Esophagus (tissue), 2 donors: ENCODE data around the gene CERCAM. TPM values are rescaled to one million over a fixed set of nuclear protein-coding genes. Genes with fewer than 3 reads are reported as not detected.

Source experiments
- H3K27ac ChIP-seq, 2 donors: one replicate each; pipeline ENCODE4 v1.5.1; 2013; ENCODE audit warnings: low read depth in 2 of 2, mild to moderate bottlenecking in 2 of 2, inconsistent platforms in 1 of 2, low read length in 1 of 2, moderate library complexity in 1 of 2
- H3K27me3 ChIP-seq, 2 donors: one replicate each; pipeline ENCODE4 v1.6.1; 2013; ENCODE audit warnings: low read length in 2 of 2, control low read depth in 1 of 2, mild to moderate bottlenecking in 1 of 2; ENCODE audit not compliant: insufficient read depth in 2 of 2, control insufficient read depth in 1 of 2
- H3K36me3 ChIP-seq, 2 donors: one replicate each; pipeline ENCODE4 v1.6.1; 2013; ENCODE audit warnings: low read length in 1 of 2; ENCODE audit not compliant: control insufficient read depth in 2 of 2, insufficient read depth in 2 of 2
- H3K4me1 ChIP-seq, 2 donors: one replicate each; pipeline ENCODE4 v1.6.1; 2013; ENCODE audit warnings: low read length in 1 of 2; ENCODE audit not compliant: control insufficient read depth in 2 of 2, insufficient read depth in 2 of 2
- H3K4me3 ChIP-seq, 2 donors: one replicate each; pipeline ENCODE4 v1.5.1; 2013; ENCODE audit warnings: low read length in 2 of 2, mild to moderate bottlenecking in 2 of 2, low read depth in 1 of 2, moderate library complexity in 1 of 2
- H3K9me3 ChIP-seq, 2 donors: one replicate each; pipeline ENCODE4 v1.6.1; 2013; ENCODE audit warnings: mild to moderate bottlenecking in 2 of 2, low read depth in 1 of 2, low read length in 1 of 2, moderate library complexity in 1 of 2; ENCODE audit not compliant: control insufficient read depth in 2 of 2, insufficient read depth in 1 of 2
- WGBS, 2 donors: extraction: QIAGEN DNeasy Blood & Tissue Kit; methylation state at CpG; one replicate each; pipeline ENCODE4 v1.1.7; 2013; 5-methylcytosine and 5-hydroxymethylcytosine counted together
- polyA plus RNA-seq, 2 donors: library from polyadenylated mRNA; stranded (reverse); fragments of 200-250 nt; gene quantifications; one replicate each; pipeline ENCODE4 v1.2.3, GENCODE V29; 2013
- donor health status: healthy with polysubstance abuse.
- donor health status: Bipolar disorder and iron deficiency.

CERCAM gene
- polyA plus RNA-seq, 2 donors, result 7.2 to 9.6 TPM

DNA sequence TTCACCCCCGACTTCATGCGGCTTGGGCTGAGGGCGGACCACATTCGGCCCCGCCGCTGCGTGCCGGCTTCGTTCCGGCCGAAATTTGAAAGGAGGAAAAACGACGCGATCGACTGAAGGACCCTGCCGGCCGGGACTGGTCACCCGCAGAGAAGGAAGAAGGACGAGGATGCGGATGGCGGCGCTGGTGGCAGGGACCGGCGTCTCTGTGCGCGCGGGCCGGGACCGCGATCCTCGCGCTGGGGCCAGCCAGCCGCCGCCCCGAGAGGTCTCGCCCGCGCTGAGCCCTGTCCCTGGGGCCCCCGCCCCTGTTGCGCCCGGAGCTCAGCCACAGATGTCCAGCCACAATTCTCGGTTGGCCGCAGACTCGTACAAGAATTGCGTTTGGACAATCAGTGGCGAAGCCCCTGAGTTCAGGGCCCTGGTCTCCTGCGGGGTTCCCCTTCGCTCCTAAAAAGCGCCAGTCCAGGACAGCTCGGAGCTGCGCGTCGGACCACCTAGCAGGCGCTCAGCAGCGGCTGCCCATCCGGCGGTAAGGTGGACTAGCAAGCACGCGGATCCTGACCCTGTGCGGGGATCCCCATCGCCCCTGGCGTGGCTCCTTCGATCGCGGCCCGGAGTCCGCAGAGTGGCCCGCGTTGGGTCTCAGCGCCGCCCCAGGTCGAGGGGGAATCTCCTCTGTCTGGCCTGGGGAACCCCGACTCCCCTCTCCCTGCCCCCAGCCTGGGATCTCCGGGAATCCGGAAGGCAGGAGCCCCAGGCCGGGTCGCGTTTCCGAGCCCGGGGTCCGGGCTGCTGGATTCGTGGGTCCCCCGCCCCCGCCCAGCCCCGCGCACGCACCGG lies 28.1 kb upstream of the CERCAM start:
- Histone ChIP-seq H3K36me3 (peaks cover 3 to 36% of the 10 kb centered on the region in 2 donors), H3K9me3 (no peaks in the 10 kb centered on the region), H3K4me1 (peaks cover 0 to 3% of the 10 kb centered on the region in 2 donors), H3K27ac (no peak overlapping the region), H3K27me3 (no peaks in the 10 kb centered on the region), H3K4me3 (no peak overlapping the region)
- 89 to 90% methylated on average over 81 to 88 of the region's 88 CpGs for WGBS, 2 donors

DNA sequence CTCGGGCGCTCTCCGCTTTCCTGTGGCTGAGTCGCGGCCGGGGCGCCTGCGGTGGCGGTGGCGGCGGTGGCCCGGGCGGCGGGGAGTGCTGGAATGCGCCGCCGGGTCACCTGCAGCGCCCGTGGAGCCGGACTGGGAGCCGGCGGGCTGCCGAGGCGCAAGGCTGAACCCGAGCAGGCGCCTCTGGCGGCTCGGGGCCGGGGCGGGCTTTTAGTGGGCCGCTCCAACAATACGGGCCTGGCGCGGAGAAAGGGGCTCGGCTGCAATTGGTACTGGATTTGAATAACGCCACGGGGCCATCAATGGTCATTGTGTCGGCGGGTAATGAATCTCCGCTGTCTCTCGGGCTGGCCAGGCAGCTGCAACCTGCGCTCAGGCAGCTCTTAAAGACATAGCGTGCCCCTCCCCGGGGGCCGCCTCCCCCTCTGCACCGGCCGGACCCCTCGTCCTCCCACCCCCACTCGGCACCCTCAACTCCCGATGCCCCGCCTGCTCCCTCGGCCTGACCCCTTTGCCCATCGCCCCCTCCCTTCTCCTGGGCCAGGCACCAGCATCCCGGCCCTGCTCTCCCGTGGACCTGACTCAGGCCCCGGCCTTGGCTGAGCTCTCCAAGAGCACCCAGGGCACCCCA lies 27.4 kb upstream of the CERCAM start:
- Histone ChIP-seq H3K4me3 (no peak overlapping the region), H3K36me3 (peaks cover under 1 to 32% of the 10 kb centered on the region in 2 donors), H3K27ac (no peak overlapping the region), H3K27me3 (no peaks in the 10 kb centered on the region), H3K4me1 (peaks cover 0 to 3% of the 10 kb centered on the region in 2 donors), H3K9me3 (no peaks in the 10 kb centered on the region)
- WGBS, 2 donors, result 78 to 85% methylated on average over 44 to 56 of the region's 56 CpGs

DNA sequence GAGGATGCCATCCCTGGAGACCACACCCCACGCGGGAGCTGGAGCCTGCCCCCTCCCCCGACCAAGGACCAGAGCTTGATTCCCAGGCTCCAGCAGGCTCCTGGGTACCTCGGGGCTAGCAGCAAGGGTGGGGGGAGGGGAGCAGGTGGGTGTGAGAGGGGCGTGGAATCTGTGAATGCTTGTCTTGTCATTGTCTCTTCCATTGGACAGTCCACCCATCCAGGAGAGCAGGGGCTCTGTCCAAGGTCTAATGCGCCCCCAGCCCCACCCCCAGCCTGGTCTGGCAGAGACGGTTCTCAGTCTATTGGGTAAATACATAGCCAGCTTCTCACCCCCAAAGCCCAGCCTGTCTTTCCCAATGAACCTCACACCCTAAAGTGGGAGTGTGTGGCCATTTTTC lies 26.7 kb upstream of the CERCAM start:
- H3K27ac ChIP-seq, result no peak overlapping the region
- H3K36me3 ChIP-seq, result peaks cover 0 to 26% of the 10 kb centered on the region in 2 donors
- H3K9me3 ChIP-seq, result no peaks in the 10 kb centered on the region
- peaks cover 0 to 3% of the 10 kb centered on the region in 2 donors for H3K4me1 ChIP-seq
- WGBS, 2 donors, result 48 to 64% methylated on average over 7 of the region's 7 CpGs
- H3K4me3 ChIP-seq, result no peak overlapping the region
- H3K27me3 ChIP-seq, result no peaks in the 10 kb centered on the region

DNA sequence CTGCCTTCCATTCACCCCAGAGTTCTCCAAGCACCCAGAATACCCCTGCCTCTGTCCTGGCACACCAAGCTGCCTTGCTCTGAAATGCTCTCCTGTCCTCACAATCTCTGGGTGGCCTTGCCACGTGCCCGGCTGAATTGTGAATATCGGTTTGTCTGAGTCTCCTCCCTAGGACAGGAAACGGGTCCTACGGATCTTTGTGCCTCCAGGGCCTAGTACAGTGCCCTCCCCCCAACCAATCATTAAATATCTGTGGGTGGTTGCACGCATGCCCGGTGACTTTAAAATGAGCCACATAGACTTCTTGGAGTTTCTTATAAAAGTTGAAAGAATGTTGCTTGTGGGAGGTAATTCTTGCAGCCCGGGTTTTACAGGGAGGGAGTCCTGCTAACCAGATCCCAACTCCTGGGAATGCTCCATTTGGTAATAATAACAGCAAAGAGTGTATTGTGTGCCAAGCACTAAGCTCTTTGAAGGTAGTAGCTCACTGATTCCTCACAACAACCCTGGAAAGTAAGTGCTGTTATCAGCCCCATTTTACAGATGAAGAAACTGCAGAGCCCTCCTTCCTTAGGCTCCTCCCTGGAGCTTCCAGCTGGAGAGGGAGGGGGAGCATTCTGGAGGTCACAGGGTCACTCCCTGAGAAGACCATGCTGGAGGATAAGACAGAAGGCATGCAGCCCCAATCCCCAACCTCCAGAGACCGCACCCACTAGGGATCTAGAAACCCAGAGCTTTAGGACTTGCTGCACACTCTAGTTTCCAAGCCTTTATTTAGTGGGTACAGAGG lies 26.1 kb upstream of the CERCAM start:
- WGBS, 2 donors, result 48 to 49% methylated on average over 9 of the region's 9 CpGs
- Histone ChIP-seq H3K4me1 (peaks cover 0 to 3% of the 10 kb centered on the region in 2 donors), H3K27ac (no peak overlapping the region), H3K36me3 (peaks cover 0 to 20% of the 10 kb centered on the region in 2 donors), H3K9me3 (no peaks in the 10 kb centered on the region), H3K4me3 (no peak overlapping the region), H3K27me3 (no peaks in the 10 kb centered on the region)

DNA sequence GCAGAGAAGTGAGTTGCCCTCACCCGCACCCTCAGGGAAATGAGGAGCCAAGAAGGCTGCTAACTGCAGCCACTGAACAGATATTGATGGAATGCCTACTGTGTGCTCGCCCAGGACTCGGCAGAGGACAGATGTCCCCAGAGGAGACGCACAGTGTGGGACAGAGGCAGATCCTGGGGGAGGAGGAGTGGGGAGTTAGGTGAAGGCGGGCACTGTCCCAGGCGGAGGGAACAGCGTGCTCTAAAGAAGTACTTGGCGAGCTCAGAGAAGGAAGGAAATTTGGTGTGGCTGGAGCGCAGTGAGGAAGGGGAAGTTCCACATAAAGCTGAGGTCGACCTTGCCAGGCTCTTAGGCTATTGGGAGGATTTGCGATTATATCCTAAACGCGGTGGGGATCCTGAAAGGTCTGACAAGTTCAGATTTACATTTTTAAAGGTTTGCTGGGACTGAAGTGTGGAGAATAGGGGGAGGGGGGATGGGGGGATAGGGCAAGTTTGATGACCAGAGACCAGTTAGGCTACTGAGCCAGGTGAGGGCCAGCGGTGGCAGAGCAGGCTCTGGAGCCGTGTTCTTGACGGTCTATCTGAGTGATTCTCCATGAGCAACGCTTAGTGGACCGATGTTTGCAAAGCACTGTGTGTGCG lies 23.6 kb upstream of the CERCAM start:
- Histone ChIP-seq H3K9me3 (no peaks in the 10 kb centered on the region), H3K4me1 (peaks cover 0 to 3% of the 10 kb centered on the region in 2 donors), H3K4me3 (no peak overlapping the region), H3K27me3 (no peaks in the 10 kb centered on the region), H3K36me3 (peaks cover 0 to 4% of the 10 kb centered on the region in 2 donors), H3K27ac (no peak overlapping the region)
- WGBS, 2 donors, result 9 to 11% methylated on average over 19 of the region's 19 CpGs

DNA sequence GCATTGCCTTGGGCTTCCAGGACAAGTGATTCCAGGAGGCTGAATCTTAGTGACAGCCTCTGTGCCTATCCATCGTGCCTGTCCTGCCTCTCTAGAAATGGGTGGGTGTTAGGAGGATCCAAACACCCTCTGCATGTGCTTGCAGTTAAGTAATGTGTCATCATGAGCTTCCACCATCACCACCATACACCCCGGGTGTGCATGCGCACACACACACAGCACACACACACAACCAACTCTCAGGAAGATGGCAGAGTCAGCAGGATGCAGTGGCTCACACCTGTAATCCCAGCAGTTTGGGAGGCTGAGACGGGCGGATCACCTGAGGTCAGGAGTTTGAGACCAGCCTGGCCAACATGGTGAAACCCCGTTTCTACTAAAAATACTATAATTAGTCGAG lies 22.8 kb upstream of the CERCAM start:
- Histone ChIP-seq H3K4me1 (peaks cover 0 to 3% of the 10 kb centered on the region in 2 donors), H3K9me3 (no peaks in the 10 kb centered on the region), H3K36me3 (peaks cover 0 to 1% of the 10 kb centered on the region in 2 donors), H3K27me3 (no peaks in the 10 kb centered on the region), H3K4me3 (no peak overlapping the region), H3K27ac (no peak overlapping the region)
- 63% methylated on average over 7 of the region's 7 CpGs for WGBS, 2 donors

DNA sequence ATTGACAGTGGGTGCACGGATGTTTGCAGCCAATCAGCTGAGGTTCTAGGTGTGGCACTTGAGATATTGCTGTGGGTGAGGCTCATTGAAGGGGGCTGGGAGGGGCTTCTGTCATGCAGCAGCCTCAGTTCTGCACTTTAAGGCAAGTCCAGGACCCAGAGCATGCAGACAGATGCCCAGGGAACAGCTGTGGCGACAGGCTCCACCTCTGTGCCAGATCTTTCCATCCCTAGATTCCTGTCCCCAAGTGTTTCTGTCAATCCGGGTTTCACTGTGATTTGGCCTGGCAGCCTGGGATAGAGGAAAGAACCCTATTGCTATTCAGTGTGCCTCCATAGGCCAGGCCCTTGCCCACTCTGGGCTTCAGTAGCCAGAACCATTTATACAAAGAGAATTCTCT lies 20.8 kb upstream of the CERCAM start:
- WGBS, 2 donors, result 66 to 67% methylated on average over 3 of the region's 3 CpGs
- Histone ChIP-seq H3K27ac (no peak overlapping the region), H3K4me1 (peaks cover 0 to 3% of the 10 kb centered on the region in 2 donors), H3K36me3 (no peaks in the 10 kb centered on the region), H3K27me3 (no peaks in the 10 kb centered on the region), H3K9me3 (no peaks in the 10 kb centered on the region), H3K4me3 (no peak overlapping the region)

DNA sequence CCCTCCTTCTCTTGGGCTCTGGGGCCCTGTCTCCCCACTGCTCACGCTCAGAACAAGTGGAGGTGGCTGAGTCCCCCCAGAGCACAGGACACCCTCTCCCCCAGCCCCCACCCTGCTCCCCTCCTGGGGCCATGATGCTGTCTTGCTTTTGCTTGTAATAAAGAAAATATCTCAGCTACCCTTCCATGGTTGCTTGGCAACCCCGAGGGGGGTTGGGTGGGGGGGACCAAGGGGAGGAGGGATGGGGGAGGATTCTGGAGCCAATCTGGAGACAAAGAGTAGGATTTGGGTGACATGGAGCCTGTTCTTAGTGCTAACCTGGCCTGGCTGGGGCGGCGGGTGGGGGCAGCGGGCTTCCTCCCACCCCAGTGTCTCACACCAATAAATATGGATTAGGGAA lies 16.1 kb upstream of the CERCAM start:
- H3K4me1 ChIP-seq, result no peaks in the 10 kb centered on the region
- H3K4me3 ChIP-seq, result no peak overlapping the region
- H3K27me3 ChIP-seq, result no peaks in the 10 kb centered on the region
- no peak overlapping the region for H3K27ac ChIP-seq
- WGBS, 2 donors, result 79 to 82% methylated on average over 5 of the region's 5 CpGs
- no peaks in the 10 kb centered on the region for H3K9me3 ChIP-seq
- no peaks in the 10 kb centered on the region for H3K36me3 ChIP-seq

DNA sequence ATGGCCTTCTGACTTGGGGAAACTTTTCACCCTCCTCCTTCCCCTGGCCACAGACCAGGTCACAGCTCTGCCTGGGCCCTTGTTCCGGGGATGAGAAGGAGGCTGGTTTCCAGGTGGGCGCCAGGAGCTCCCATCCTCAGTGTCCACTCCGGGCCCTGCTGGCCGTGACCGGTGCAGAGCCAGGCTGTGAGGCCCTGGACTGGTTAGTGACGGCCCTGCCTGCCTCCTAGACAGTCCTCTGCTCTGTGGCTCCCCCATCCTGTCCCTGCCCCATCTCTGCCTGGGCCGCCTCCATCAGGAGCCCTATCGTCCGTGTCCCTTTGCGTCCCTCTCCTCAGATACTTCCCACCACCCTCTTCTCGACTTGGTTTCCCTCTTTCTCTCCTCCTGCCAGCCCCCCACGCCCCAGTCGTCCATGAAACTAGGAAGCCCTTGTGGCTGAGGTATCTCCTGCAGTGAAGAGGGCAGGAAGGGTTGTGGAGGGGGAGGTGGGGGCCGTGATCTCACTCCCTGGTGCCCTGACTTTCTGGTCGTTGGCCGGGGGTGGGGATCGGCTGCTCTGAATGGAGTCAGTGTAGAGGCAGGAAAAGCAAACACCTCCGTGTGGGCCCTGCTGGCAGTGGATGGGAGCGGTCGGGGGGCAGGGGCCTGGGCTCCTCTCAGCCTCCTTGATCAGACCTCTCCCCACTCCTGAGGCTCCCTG lies 15.4 kb upstream of the CERCAM start:
- Histone ChIP-seq H3K27ac (no peak overlapping the region), H3K4me1 (no peaks in the 10 kb centered on the region), H3K4me3 (no peak overlapping the region), H3K27me3 (no peaks in the 10 kb centered on the region), H3K36me3 (no peaks in the 10 kb centered on the region), H3K9me3 (no peaks in the 10 kb centered on the region)
- WGBS, 2 donors, result 63 to 68% methylated on average over 20 of the region's 20 CpGs
